PC-9 (cell line): ENCODE data around the gene WEE2.

Experiments
- EZH2 ChIP-seq: fragments of 200-600 bp; sonication (generic); IDR thresholded peaks from 2 replicates; pipeline ENCODE4 v1.8.0; 2017; ENCODE audit warnings: antibody characterized with exemption, low read depth
- TF ChIP-seq, protein P1 (sequence below): fragments of 200-600 bp; sonication (generic); conservative IDR thresholded peaks from 2 replicates; pipeline ENCODE4 v1.6.1; 2017; ENCODE audit warnings: mixed run types, antibody characterized with exemption, mild to moderate bottlenecking, moderate library complexity

DNA sequence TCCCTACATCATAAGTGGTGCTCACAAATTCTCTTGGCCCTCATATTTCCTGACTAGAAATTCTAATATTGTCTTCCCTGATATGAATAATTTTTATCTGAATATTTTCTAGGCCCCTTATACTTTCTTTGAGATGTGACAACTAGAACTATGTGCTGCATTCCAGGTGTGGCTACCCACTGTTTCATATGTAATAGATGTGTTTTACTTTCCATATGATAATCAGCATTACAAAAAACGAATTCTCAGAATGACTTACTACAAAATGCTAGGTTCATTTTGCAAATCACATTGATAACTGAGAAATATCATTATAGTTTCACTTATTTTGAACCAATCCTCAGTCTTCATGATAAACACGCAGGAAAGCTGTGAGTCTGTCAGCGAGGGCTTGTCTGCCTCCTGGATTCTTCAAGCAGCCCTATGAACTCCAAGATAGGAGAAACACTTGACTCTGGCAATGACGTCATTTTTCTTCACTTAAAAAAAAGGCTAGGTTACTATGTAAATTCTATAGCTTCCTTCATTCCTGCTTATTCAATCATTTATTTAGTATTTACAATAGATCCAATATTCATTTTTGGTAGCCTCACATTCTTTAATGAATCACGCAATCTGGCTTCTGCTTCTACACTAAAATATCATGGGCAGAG lies 4.6 kb downstream of the WEE2 start:
- TF ChIP-seq, protein P1, sequence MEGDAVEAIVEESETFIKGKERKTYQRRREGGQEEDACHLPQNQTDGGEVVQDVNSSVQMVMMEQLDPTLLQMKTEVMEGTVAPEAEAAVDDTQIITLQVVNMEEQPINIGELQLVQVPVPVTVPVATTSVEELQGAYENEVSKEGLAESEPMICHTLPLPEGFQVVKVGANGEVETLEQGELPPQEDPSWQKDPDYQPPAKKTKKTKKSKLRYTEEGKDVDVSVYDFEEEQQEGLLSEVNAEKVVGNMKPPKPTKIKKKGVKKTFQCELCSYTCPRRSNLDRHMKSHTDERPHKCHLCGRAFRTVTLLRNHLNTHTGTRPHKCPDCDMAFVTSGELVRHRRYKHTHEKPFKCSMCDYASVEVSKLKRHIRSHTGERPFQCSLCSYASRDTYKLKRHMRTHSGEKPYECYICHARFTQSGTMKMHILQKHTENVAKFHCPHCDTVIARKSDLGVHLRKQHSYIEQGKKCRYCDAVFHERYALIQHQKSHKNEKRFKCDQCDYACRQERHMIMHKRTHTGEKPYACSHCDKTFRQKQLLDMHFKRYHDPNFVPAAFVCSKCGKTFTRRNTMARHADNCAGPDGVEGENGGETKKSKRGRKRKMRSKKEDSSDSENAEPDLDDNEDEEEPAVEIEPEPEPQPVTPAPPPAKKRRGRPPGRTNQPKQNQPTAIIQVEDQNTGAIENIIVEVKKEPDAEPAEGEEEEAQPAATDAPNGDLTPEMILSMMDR: no peak
- TF ChIP-seq EZH2: no peak
